WTC11 (cell line): ENCODE results near the gene OCA2. TPM values are rescaled to one million over a fixed set of nuclear protein-coding genes. Genes with fewer than 3 reads are reported as not detected.

Experiments
- ATAC-seq: fragments of 200-7000 bp; cut with Tn5 transposase; 2 replicates; pipeline ENCODE4 v1.10.0; 2021; ENCODE audit warnings: mild to moderate bottlenecking, moderate library complexity
- CTCF ChIA-PET: fragments of 300-600 bp; sonication (Branson Sonifier 250); formaldehyde crosslinking; loops from one replicate; lab custom pipeline; 2021; ENCODE audit warnings: antibody characterized with exemption; lab: Charles Lee
- POLR2A ChIA-PET: fragments of 350-600 bp; sonication (Branson Sonifier 250); formaldehyde crosslinking; loops from one replicate; lab custom pipeline; 2021; ENCODE audit warnings: antibody characterized with exemption; lab: Charles Lee
- DNase-seq: peaks from one replicate; pipeline ENCODE4 v3.0.0; 2021; ENCODE audit warnings: low spot score
- H3K27ac Mint-ChIP-seq: 2 replicates; pipeline ENCODE4 v1.8.0; 2021; ENCODE audit warnings: mixed read lengths
- H3K27me3 Mint-ChIP-seq: 2 replicates; pipeline ENCODE4 v1.8.0; 2021; ENCODE audit warnings: low read depth, mild to moderate bottlenecking, moderate library complexity, mixed read lengths
- H3K36me3 Mint-ChIP-seq: 2 replicates; pipeline ENCODE4 v1.8.0; 2021; ENCODE audit warnings: mixed read lengths
- H3K4me1 Mint-ChIP-seq: 2 replicates; pipeline ENCODE4 v1.8.0; 2022; ENCODE audit warnings: mixed read lengths
- H3K4me3 Mint-ChIP-seq: 2 replicates; pipeline ENCODE4 v1.8.0; 2021; ENCODE audit warnings: mild to moderate bottlenecking, moderate library complexity, mixed read lengths
- H3K9me3 Mint-ChIP-seq: 2 replicates; pipeline ENCODE4 v1.8.0; 2021; ENCODE audit warnings: mixed read lengths
- ATF3 ChIP-seq: sonication (generic); formaldehyde crosslinking; conservative IDR thresholded peaks from 2 replicates; pipeline ENCODE4 v1.8.1; 2022; ENCODE audit warnings: mild to moderate bottlenecking, missing genetic modification reagents
- CREB1 ChIP-seq: sonication (generic); formaldehyde crosslinking; IDR thresholded peaks from 2 replicates; pipeline ENCODE4 v1.8.0; 2023; ENCODE audit warnings: mild to moderate bottlenecking, missing genetic modification reagents
- CTCF ChIP-seq: fragments of 200-600 bp; IDR thresholded peaks from 2 replicates; pipeline ENCODE4 v1.8.0; 2022; ENCODE audit warnings: antibody characterized with exemption
- E2F5 ChIP-seq: sonication (generic); formaldehyde crosslinking; IDR thresholded peaks from 2 replicates; pipeline ENCODE4 v1.8.1; 2022; ENCODE audit warnings: mild to moderate bottlenecking, moderate library complexity, missing genetic modification reagents
- ERG ChIP-seq: fragments of 250-450 bp; sonication (Bioruptor Pico); IDR thresholded peaks from 2 replicates; pipeline ENCODE4 v1.8.0; 2021; ENCODE audit warnings: mild to moderate bottlenecking
- FOXJ3 ChIP-seq: sonication (generic); formaldehyde crosslinking; IDR thresholded peaks from 2 replicates; pipeline ENCODE4 v1.9.0; 2021; ENCODE audit warnings: missing genetic modification reagents, mild to moderate bottlenecking, borderline replicate concordance
- HMGXB4 ChIP-seq: sonication (generic); formaldehyde crosslinking; IDR thresholded peaks from 2 replicates; pipeline ENCODE4 v1.8.1; 2023; ENCODE audit warnings: mild to moderate bottlenecking, moderate library complexity, missing genetic modification reagents
- IRF1 ChIP-seq: sonication (generic); formaldehyde crosslinking; IDR thresholded peaks from 2 replicates; pipeline ENCODE4 v1.8.0; 2023; ENCODE audit warnings: missing genetic modification reagents
- JUN ChIP-seq: sonication (generic); formaldehyde crosslinking; IDR thresholded peaks from 2 replicates; pipeline ENCODE4 v1.8.0; 2023; ENCODE audit warnings: mild to moderate bottlenecking, missing genetic modification reagents
- MLX ChIP-seq: sonication (generic); formaldehyde crosslinking; IDR thresholded peaks from 2 replicates; pipeline ENCODE4 v1.8.1; 2023; ENCODE audit warnings: mild to moderate bottlenecking, missing genetic modification reagents, moderate library complexity
- RORB ChIP-seq: fragments of 250-450 bp; sonication (Bioruptor Pico); IDR thresholded peaks from 2 replicates; pipeline ENCODE4 v1.9.0; 2021; ENCODE audit warnings: mild to moderate bottlenecking
- SMAD3 ChIP-seq: sonication (generic); formaldehyde crosslinking; IDR thresholded peaks from 2 replicates; pipeline ENCODE4 v1.8.0; 2022; ENCODE audit warnings: missing genetic modification reagents, mild to moderate bottlenecking, borderline replicate concordance
- TEAD1 ChIP-seq: sonication (generic); formaldehyde crosslinking; IDR thresholded peaks from 2 replicates; pipeline ENCODE4 v1.8.0; 2022; ENCODE audit warnings: mild to moderate bottlenecking, missing genetic modification reagents
- USF1 ChIP-seq: sonication (generic); formaldehyde crosslinking; IDR thresholded peaks from 2 replicates; pipeline ENCODE4 v1.8.0; 2022; ENCODE audit warnings: mild to moderate bottlenecking, missing genetic modification reagents
- ZBTB43 ChIP-seq: sonication (generic); formaldehyde crosslinking; IDR thresholded peaks from 2 replicates; pipeline ENCODE4 v1.8.1; 2023; ENCODE audit warnings: mild to moderate bottlenecking, missing genetic modification reagents
- ZMAT4 ChIP-seq: fragments of 250-450 bp; sonication (Bioruptor Pico); IDR thresholded peaks from 2 replicates; pipeline ENCODE4 v1.9.0; 2021; ENCODE audit warnings: mild to moderate bottlenecking
- ZNF121 ChIP-seq: sonication (generic); formaldehyde crosslinking; IDR thresholded peaks from 2 replicates; pipeline ENCODE4 v1.8.0; 2023; ENCODE audit warnings: missing genetic modification reagents
- ZNF396 ChIP-seq: fragments of 250-450 bp; sonication (Bioruptor Pico); IDR thresholded peaks from 2 replicates; pipeline ENCODE4 v1.8.0; 2021; ENCODE audit warnings: mild to moderate bottlenecking, moderate library complexity, borderline replicate concordance
- total RNA-seq: library from RNA; stranded (reverse); gene quantifications from 3 replicates; pipeline ENCODE4 v1.2.3, GENCODE V29; 2021

The OCA2 gene
- total RNA-seq, 1 experiment from 2014 or later: 0.39 TPM

GRCh38 chr15:27902680-27903385 is 196.3 kb downstream of the OCA2 start:
- DNase-seq: no peak
- no peak for ATAC-seq
- POLR2A ChIA-PET: no interaction called here
- Mint-ChIP-seq H3K36me3 (peaks cover 7% of the 10 kb centered on the region), H3K9me3 (peaks cover 12% of the 10 kb centered on the region), H3K4me1 (peaks cover 11% of the 10 kb centered on the region), H3K4me3 (no peak overlapping the region), H3K27ac (no peak overlapping the region), H3K27me3 (no peaks in the 10 kb centered on the region)
- CTCF ChIA-PET: no interaction called here
- TF ChIP-seq E2F5 (CRISPR knock-in tag) (no peak), ERG (CRISPR knock-in tag) (no peak), RORB (CRISPR knock-in tag) (no peak), JUN (CRISPR knock-in tag) (no peak), CREB1 (CRISPR knock-in tag) (no peak), HMGXB4 (CRISPR knock-in tag) (no peak), FOXJ3 (CRISPR knock-in tag) (no peak), USF1 (CRISPR knock-in tag) (no peak)

- no peak overlapping the region for H3K27ac Mint-ChIP-seq
- no peak overlapping the region for H3K4me3 Mint-ChIP-seq
- POLR2A ChIA-PET: interaction anchor here (0.6 kb wide), 1 partner anchor 875 kb away, joined by 5 read pairs; no protein-coding TSS in a partner anchor
- peaks cover 11% of the 10 kb centered on the region for H3K4me1 Mint-ChIP-seq
- DNase-seq (no peak), ATAC-seq (peak; percentile 71)
- no peaks in the 10 kb centered on the region for H3K27me3 Mint-ChIP-seq
- TF ChIP-seq ZMAT4 (CRISPR knock-in tag): no peak
- no peak for TF ChIP-seq ZBTB43 (CRISPR knock-in tag)
- no peak for TF ChIP-seq MLX (CRISPR knock-in tag)
- no peak for TF ChIP-seq ZNF121 (CRISPR knock-in tag)
- TF ChIP-seq TEAD1 (CRISPR knock-in tag): no peak
- TF ChIP-seq JUN (CRISPR knock-in tag): no peak
- TF ChIP-seq SMAD3 (CRISPR knock-in tag): no peak
- TF ChIP-seq ZNF396 (CRISPR knock-in tag): no peak
- TF ChIP-seq ATF3 (CRISPR knock-in tag): no peak
- TF ChIP-seq IRF1 (CRISPR knock-in tag): no peak
- TF ChIP-seq CTCF: no peak
- CTCF ChIA-PET: interaction anchor here (0.8 to 2.3 kb wide), 5 partner anchors 46 to 200 kb away, joined by 3 to 7 read pairs (median 3); partner anchors contain the start of gene OCA2
- peaks cover 26% of the 10 kb centered on the region for H3K36me3 Mint-ChIP-seq
- peaks cover 33% of the 10 kb centered on the region for H3K9me3 Mint-ChIP-seq
Measured at GRCh38 chr15:27899583-27900285, 199.4 kb downstream of the OCA2 start.
